DOHH2 (cell line): ENCODE data around the gene EPPIN.
A peak's percentile ranks its signal among the peaks of the same experiment; 100 is the strongest.

ENCODE experiments used
- CTCF ChIP-seq: fragments of 200-600 bp; sonication (generic); IDR thresholded peaks from one replicate; pipeline ENCODE4 v1.5.1; 2014; ENCODE audit warnings: antibody characterized with exemption, mild to moderate bottlenecking, low read depth, low read length; ENCODE audit not compliant: poor library complexity, severe bottlenecking
- EZH2phosphoT487 ChIP-seq: fragments of 200-600 bp; sonication (generic); IDR thresholded peaks from 2 replicates; pipeline ENCODE4 v1.6.1; 2017; ENCODE audit warnings: borderline replicate concordance, mild to moderate bottlenecking, antibody characterized with exemption, low read length, moderate library complexity, mixed read lengths

DNA sequence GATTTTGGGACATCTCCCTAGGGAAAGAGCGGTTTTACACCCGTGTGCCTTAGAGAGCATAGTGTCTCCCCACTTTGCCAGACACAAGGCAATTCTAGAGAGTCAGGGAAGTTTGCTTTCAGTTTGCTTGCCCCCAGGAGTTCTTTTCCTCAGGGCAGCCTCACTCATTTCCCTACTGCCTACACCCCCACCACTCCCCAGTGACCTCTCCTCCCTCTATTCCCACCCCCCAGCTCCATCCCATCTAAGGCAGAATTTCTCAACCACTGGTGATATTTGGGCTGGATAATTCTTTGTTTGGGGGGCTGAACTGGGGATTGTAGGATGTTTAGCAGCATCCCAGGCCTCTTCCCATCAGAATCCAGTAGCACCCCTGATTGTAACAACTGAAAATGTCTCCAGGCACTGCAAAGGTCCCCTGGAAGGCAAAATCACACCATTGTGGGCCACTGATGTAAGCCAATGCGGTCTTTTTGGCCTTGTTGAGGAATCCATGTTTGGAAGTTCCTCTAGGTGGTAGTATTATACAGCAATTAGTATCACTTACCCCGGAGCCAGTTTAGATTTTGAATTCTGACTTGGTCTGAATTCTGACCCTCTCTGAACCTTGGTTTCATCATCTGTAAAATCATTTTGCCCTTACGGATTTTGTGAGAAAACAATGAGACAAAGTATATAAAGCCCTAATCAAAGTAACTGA, 1.3 kb downstream of the EPPIN start:
- TF ChIP-seq CTCF, result peak; percentile 18
- no peak for TF ChIP-seq EZH2phosphoT487
